K562 (cell line): Measurements from ENCODE around the gene CREB3L4. TPM values are rescaled to one million over a fixed set of nuclear protein-coding genes. Genes with fewer than 3 reads are reported as not detected.

ENCODE experiments used
- HLTF ChIP-seq: fragments of 450-650 bp; IDR thresholded peaks from 2 replicates; pipeline ENCODE4 v1.6.1; 2016
- MAZ ChIP-seq, 2 experiments: fragments of 450-650 bp in 1 of 2; sonication (generic) in 1 of 2; formaldehyde crosslinking; IDR thresholded peaks in 1 of 2; conservative IDR thresholded peaks in 1 of 2; 2 replicates each; pipeline versions ENCODE4 v1.4.0 to v1.5.0; 2020; ENCODE audit warnings: mild to moderate bottlenecking in 1 of 2, missing genetic modification reagents in 1 of 2
- POLR2AphosphoS5 ChIP-seq: IDR thresholded peaks from 2 replicates; pipeline ENCODE4 v1.6.1; 2011; ENCODE audit warnings: mild to moderate bottlenecking, low read depth, low read length, moderate library complexity; ENCODE audit not compliant: control insufficient read depth, insufficient read depth
- POLR2G ChIP-seq: fragments of 200-400 bp; formaldehyde crosslinking; IDR thresholded peaks from 2 replicates; pipeline ENCODE4 v1.6.1; 2017; ENCODE audit warnings: low read depth, mild to moderate bottlenecking, antibody characterized with exemption, low read length, moderate library complexity
- ZNF318 ChIP-seq, 2 experiments: fragments of 450-650 bp; IDR thresholded peaks; 2 replicates each; pipeline ENCODE4 v1.6.1; 2016; ENCODE audit warnings: mild to moderate bottlenecking in 2 of 2, borderline replicate concordance in 1 of 2, low read depth in 1 of 2, moderate library complexity in 1 of 2
- ZNF449 ChIP-seq: fragments of 250-450 bp; sonication (Bioruptor Pico); IDR thresholded peaks from 2 replicates; pipeline ENCODE4 v1.8.0; 2022; ENCODE audit warnings: moderate library complexity, mild to moderate bottlenecking, inconsistent platforms
- polyA plus RNA-seq, 8 experiments: library from polyadenylated mRNA; depleted of rRNA in 4 of 8; stranded (reverse) in 5 of 8; unstranded in 3 of 8; fragments of >200 nt; fragmentation: Nextera tagmentation in 2 of 8; fragmentation: Illumina TruSeq in 1 of 8; extraction: Ambion mirVana in 2 of 8; extraction: Trizol in 1 of 8; gene quantifications; 2 replicates each; pipeline versions ENCODE4 v1.2.1 to v1.2.3, GENCODE V29; 2011 to 2014; ENCODE audit warnings: inconsistent platforms in 1 of 8, missing spikeins in 1 of 8
- total RNA-seq, 7 experiments: library from RNA; depleted of rRNA in 6 of 7; stranded (reverse); fragments of >200 nt in 6 of 7; fragmentation: Illumina TruSeq in 2 of 7; extraction: Trizol in 2 of 7; gene quantifications; 2 replicates each; pipeline versions ENCODE4 v1.2.1 to v1.2.3, GENCODE V29; 2011 to 2021; ENCODE audit warnings: low replicate concordance in 1 of 7

Gene CREB3L4
- total and polyA plus RNA-seq, 9 of the 15 experiments (the other 6 are each of a cell fraction or from before 2014, with no cell fraction given) = 9.9 to 18.6 (median 13.9) TPM

GRCh38 chr1:153928791-153929341, 38.8 kb upstream of the CREB3L4 start (continued):
- TF ChIP-seq MAZ (CRISPR knock-in tag; conservative IDR thresholded peaks at IDR 0.05 in 1 of 2, IDR thresholded peaks at IDR 0.05 in 1 of 2) (no peak), POLR2AphosphoS5 (no peak), HLTF (no peak), POLR2G (no peak), ZNF449 (CRISPR knock-in tag) (no peak), ZNF318 (IDR thresholded peaks at IDR 0.05; ENCODE audit: borderline replicate concordance in 1 of 2, low read depth in 1 of 2) (no peak)
